HT1080 (cell line): Measurements from ENCODE around the gene HTR1B. TPM values are rescaled to one million over a fixed set of nuclear protein-coding genes. Genes with fewer than 3 reads are reported as not detected.

Experiments used
- total RNA-seq: library from RNA; depleted of rRNA; stranded (reverse); fragments of >200 nt; shearing (Covaris generic); gene quantifications from 2 replicates; pipeline ENCODE4 v1.2.3, GENCODE V29; 2014; rRNA removed

Gene HTR1B
- total RNA-seq, 1 experiment from 2014 or later, result not detected

Other genes with a start within 250 kb of the HTR1B start
- gene MEI4, start 189.5 kb upstream of the HTR1B start, total RNA-seq, result 0.06 TPM in 1 of 2 replicates, not detected in the other